Anterior cingulate cortex (tissue), 58 donors: ENCODE data around the gene BBOX1.
"Not testable (repeated sequence)": the region's sequence is repeated elsewhere in the genome, so short reads cannot be mapped to it uniquely, and the experiment has no call there.

Source experiments
- DNase-seq, 58 donors: peaks; one replicate each; lab custom pipeline; 2025; lab: John Stamatoyannopoulos, UW

Gene BBOX1

GRCh38 chr11:27118949-27119348 lies 78.3 kb downstream of the BBOX1 start:
- DNase-seq: no peak

GRCh38 chr11:27119396-27119795 lies 78.8 kb downstream of the BBOX1 start:
- no peak for DNase-seq

- no peak for DNase-seq
Measured at GRCh38 chr11:27120211-27120610, 79.6 kb downstream of the BBOX1 start.

- no peak for DNase-seq
Measured at GRCh38 chr11:27122001-27122400, 81.4 kb downstream of the BBOX1 start.

- DNase-seq: no peak
Measured at GRCh38 chr11:27124514-27125264, 84.1 kb downstream of the BBOX1 start.

GRCh38 chr11:27129686-27130085 lies 89.1 kb downstream of the BBOX1 start:
- no peak for DNase-seq

GRCh38 chr11:27130806-27131205 lies 90.2 kb downstream of the BBOX1 start:
- no peak for DNase-seq

- not testable (repeated sequence) for DNase-seq
Measured at GRCh38 chr11:27135924-27136329, 95.3 kb downstream of the BBOX1 start.

- no peak for DNase-seq
Measured at GRCh38 chr11:27138716-27139115, 98.1 kb downstream of the BBOX1 start.

GRCh38 chr11:27139742-27140367 lies 99.2 kb downstream of the BBOX1 start:
- DNase-seq: no peak

GRCh38 chr11:27141576-27141975 lies 101.0 kb downstream of the BBOX1 start:
- no peak for DNase-seq

GRCh38 chr11:27147916-27148315 lies 107.3 kb downstream of the BBOX1 start:
- no peak for DNase-seq

- DNase-seq: no peak
Measured at GRCh38 chr11:27148506-27148905, 107.9 kb downstream of the BBOX1 start.

- no peak for DNase-seq
Measured at GRCh38 chr11:27150098-27150497, 109.5 kb downstream of the BBOX1 start.

- DNase-seq: no peak
Measured at GRCh38 chr11:27153136-27153535, 112.5 kb downstream of the BBOX1 start.

- DNase-seq: peak in 43 of 58 donors; percentile 2 to 69 (median 18)
Measured at GRCh38 chr11:27158456-27159334, 118.1 kb downstream of the BBOX1 start.

- DNase-seq: no peak
Measured at GRCh38 chr11:27159335-27159679, 118.7 kb downstream of the BBOX1 start.

- no peak for DNase-seq
Measured at GRCh38 chr11:27161071-27161470, 120.5 kb downstream of the BBOX1 start.

- DNase-seq: no peak
Measured at GRCh38 chr11:27162237-27162636, 121.6 kb downstream of the BBOX1 start.

GRCh38 chr11:27166130-27166529 lies 125.5 kb downstream of the BBOX1 start:
- no peak for DNase-seq

- DNase-seq: no peak
Measured at GRCh38 chr11:27171376-27171958, 130.9 kb downstream of the BBOX1 start.
